Middle frontal gyrus (tissue), 1 donor: ENCODE results near the gene OR5B3.
"Not testable (repeated sequence)": the region's sequence is repeated elsewhere in the genome, so short reads cannot be mapped to it uniquely, and the experiment has no call there.

Experiments used
- DNase-seq: peaks from one replicate; pipeline ENCODE4 v3.0.0-alpha.2; 2015; ENCODE audit warnings: low spot score; ENCODE audit errors: extremely low spot score

OR5B3 gene

GRCh38 chr11:58406774-58407173, at the start of gene OR5B3:
Gene OR5B3, minus strand, starts transcription at chr11:58406874. Its CDS starts 3,465 bp downstream, at chr11:58403409.
- DNase-seq, result no peak

GRCh38 chr11:58451585-58451984, 44.9 kb upstream of the OR5B3 start:
- no peak for DNase-seq

- DNase-seq, result no peak
These were observed 39.6 kb upstream of the OR5B3 start for GRCh38 chr11:58446294-58446693.

DNA sequence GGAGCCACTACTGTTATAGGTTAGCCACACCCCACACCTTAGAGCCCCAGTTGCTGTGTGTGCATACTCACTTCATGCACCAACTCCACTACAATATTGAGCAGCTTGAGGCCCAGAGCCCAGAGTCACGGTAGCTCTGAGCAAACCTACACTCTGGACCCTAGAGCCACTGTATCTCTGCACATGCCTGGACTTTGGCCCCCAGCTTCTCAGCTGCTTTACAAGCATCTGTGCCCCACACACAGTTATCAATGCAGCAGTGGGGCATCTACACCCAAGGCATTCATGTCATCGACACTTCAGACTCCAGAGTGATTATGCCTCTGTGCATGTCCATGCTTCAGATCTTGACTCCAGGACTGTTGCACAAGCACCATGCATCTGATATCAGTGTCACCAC, 37.6 kb upstream of the OR5B3 start:
- no peak for DNase-seq

GRCh38 chr11:58442136-58442535, 35.5 kb upstream of the OR5B3 start, which contains the start of gene OR5B12:
Gene OR5B12, minus strand, starts transcription at chr11:58442236. Its CDS starts 2,085 bp downstream, at chr11:58440151.
- no peak for DNase-seq

- DNase-seq, result no peak
These were observed 31.8 kb upstream of the OR5B3 start for GRCh38 chr11:58438486-58438885.

DNA sequence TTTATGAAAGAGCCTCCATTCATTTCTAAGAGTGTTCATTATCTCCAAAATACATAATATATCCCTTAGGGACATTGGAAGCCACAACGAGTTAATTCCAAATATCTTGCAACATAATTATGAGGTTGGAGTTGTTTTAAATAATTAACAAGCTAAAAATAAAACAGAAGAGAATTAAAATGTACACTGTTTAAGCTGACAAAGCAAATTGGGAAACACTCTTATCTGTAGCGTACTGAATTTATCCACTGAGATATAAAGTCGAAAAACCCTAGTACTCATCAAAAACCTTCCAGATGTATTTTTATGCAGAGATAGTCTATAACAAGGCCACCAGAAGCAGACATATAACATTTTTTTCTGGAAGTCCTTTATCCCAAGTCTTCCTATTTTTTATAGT, 27.5 kb upstream of the OR5B3 start:
- DNase-seq, result no peak

- no peak for DNase-seq
These were observed 27.0 kb upstream of the OR5B3 start for GRCh38 chr11:58433638-58434203.

- no peak for DNase-seq
These were observed 22.6 kb upstream of the OR5B3 start for GRCh38 chr11:58429273-58429672.

- DNase-seq, result no peak
These were observed 21.3 kb upstream of the OR5B3 start, which contains the start of gene OR5B2 for GRCh38 chr11:58428021-58428420. Gene OR5B2, minus strand, starts transcription at chr11:58428121. Its CDS starts 4,860 bp downstream, at chr11:58423261.

DNA sequence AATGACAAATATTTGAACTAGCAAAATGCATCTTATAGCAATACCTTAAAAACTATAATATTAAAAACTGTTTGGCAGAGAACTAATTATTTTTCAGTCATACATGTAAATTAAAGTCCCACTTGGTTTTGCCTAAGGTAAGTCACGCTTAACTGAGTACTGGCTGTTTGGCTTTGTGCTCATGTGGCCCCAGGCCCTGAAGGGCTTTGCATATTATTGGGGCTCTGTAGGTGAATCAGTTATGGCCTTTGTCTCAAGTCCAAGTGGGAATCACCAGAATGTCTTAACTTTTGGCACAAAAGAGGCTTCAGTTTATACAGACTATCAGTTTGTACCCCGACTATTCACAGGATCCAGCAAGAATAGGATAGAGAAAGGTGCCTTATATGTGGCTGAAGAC, 7.1 kb downstream of the OR5B3 start:
- DNase-seq, result not testable (repeated sequence)

GRCh38 chr11:58395581-58395980, 11.1 kb downstream of the OR5B3 start:
- no peak for DNase-seq

GRCh38 chr11:58394195-58394594, 12.5 kb downstream of the OR5B3 start:
- no peak for DNase-seq

- no peak for DNase-seq
These were observed 13.9 kb downstream of the OR5B3 start for GRCh38 chr11:58392746-58393145.

- DNase-seq, result no peak
These were observed 14.8 kb downstream of the OR5B3 start for GRCh38 chr11:58391879-58392278.

DNA sequence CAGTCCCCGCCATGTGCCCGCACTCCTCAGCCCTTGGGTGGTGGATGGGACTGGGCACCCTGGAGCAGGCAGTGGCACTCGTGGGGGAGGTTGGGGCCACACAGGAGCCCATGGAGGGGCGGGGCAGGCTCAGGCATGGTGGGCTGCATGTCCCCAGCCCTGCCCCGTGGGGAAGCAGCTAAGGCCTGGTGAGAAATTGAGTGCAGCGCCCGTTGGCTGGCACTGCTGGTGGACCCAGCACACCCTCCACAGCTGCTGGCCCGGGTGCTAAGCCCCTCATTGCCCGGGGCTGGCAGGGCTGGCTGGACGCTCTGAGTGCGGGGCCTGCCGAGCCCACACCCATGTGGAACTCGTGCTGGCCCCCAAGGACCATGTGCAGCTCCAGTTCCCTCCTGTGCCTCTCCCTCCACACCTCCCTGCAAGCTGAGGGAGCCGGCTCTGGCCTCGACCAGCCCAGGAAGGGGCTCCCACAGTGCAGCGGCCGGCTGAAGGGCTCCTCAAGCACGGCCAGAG, 16.1 kb downstream of the OR5B3 start:
- no peak for DNase-seq

- DNase-seq, result no peak
These were observed 47.7 kb downstream of the OR5B3 start, which contains the start of gene OR5B17 for GRCh38 chr11:58358969-58359368. Gene OR5B17, minus strand, starts transcription at chr11:58359069. Its CDS starts 0 bp downstream, at chr11:58359069.

GRCh38 chr11:58354727-58355126, 51.9 kb downstream of the OR5B3 start:
- no peak for DNase-seq
